Loucy (cell line): ENCODE measurements around the gene KCNJ5.

Experiments
- H2AFZ ChIP-seq: fragments of 200-600 bp; sonication (generic); 2 replicates; pipeline ENCODE4 v1.6.0; 2016; ENCODE audit warnings: antibody characterized with exemption, mild to moderate bottlenecking, low read length, moderate library complexity
- H3F3A ChIP-seq: fragments of 200-600 bp; 2 replicates; pipeline ENCODE4 v1.6.0; 2016; ENCODE audit warnings: antibody characterized with exemption, low read depth, mild to moderate bottlenecking
- H3K27me3 ChIP-seq: fragments of 200-600 bp; sonication (generic); 2 replicates; pipeline ENCODE4 v1.6.1; 2014; ENCODE audit warnings: low read length, mild to moderate bottlenecking; ENCODE audit not compliant: insufficient read depth, poor library complexity, severe bottlenecking
- H3K36me3 ChIP-seq: fragments of 200-600 bp; sonication (generic); 2 replicates; pipeline ENCODE4 v1.6.1; 2016; ENCODE audit warnings: low read length; ENCODE audit not compliant: insufficient read depth
- H3K4me1 ChIP-seq: fragments of 200-600 bp; sonication (generic); 2 replicates; pipeline ENCODE4 v1.5.1; 2014; ENCODE audit warnings: low read length, mild to moderate bottlenecking; ENCODE audit not compliant: insufficient read depth, poor library complexity, severe bottlenecking
- H3K4me2 ChIP-seq: fragments of 200-600 bp; sonication (generic); 2 replicates; pipeline ENCODE4 v1.6.0; 2014; ENCODE audit warnings: antibody characterized with exemption, low read length, low read depth, mild to moderate bottlenecking; ENCODE audit not compliant: poor library complexity, severe bottlenecking
- H3K4me3 ChIP-seq: fragments of 200-600 bp; sonication (generic); 2 replicates; pipeline ENCODE4 v1.5.1; 2014; ENCODE audit warnings: low read length, mild to moderate bottlenecking, mixed read lengths; ENCODE audit not compliant: poor library complexity, severe bottlenecking
- H3K79me2 ChIP-seq: fragments of 200-600 bp; sonication (generic); 2 replicates; pipeline ENCODE4 v1.6.1; 2014; ENCODE audit warnings: low read length; ENCODE audit not compliant: insufficient read depth
- H3K9ac ChIP-seq: fragments of 200-600 bp; sonication (generic); 2 replicates; pipeline ENCODE4 v1.6.0; 2014; ENCODE audit warnings: mild to moderate bottlenecking, low read depth, low read length, moderate library complexity; ENCODE audit not compliant: poor library complexity, severe bottlenecking
- H3K9me2 ChIP-seq: fragments of 200-600 bp; sonication (generic); replicated peaks from 2 replicates; pipeline ENCODE4 v1.6.1; 2016; ENCODE audit warnings: low read depth, low read length, mixed read lengths
- H3K9me3 ChIP-seq: fragments of 200-600 bp; sonication (generic); 2 replicates; pipeline ENCODE4 v1.6.1; 2014; ENCODE audit warnings: mild to moderate bottlenecking, antibody characterized with exemption, low read length, low read depth; ENCODE audit not compliant: insufficient read depth
- H4K20me1 ChIP-seq: fragments of 200-600 bp; sonication (generic); 2 replicates; pipeline ENCODE4 v1.6.0; 2014; ENCODE audit warnings: antibody characterized with exemption, low read length, mild to moderate bottlenecking; ENCODE audit not compliant: insufficient read depth, poor library complexity, severe bottlenecking
- EZH2phosphoT487 ChIP-seq: fragments of 200-600 bp; IDR thresholded peaks from 2 replicates; pipeline ENCODE4 v1.6.1; 2018; ENCODE audit warnings: antibody characterized with exemption, mild to moderate bottlenecking, moderate library complexity, borderline replicate concordance
- TF ChIP-seq, protein P1 (sequence below): fragments of 200-600 bp; sonication (generic); conservative IDR thresholded peaks from 2 replicates; pipeline ENCODE4 v1.5.1; 2014; ENCODE audit warnings: mild to moderate bottlenecking, antibody characterized with exemption, low read length

Gene KCNJ5

DNA sequence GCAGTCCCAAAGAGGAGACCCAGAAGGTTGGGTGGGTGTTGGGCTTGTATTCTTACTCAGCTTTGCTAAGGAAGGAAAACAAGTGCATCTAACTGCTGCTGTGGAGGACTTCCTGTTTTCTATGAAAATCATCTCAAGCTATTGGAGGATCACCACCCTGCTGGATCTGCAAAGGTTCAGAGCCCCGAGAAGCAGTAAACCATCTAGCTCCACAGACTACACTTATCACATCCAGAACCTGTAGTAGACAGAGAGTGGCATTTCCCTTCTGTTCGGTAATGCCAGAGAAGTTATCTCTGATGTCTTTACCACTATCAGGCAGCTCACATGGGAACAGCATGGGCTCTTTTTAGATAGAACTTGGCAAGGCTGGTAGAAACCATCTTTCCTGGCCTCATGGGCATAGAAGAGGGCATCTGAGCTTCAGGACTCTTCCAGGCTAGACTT lies 45.8 kb upstream of the KCNJ5 start:
- Histone ChIP-seq H3K79me2 (no peaks in the 10 kb centered on the region), H3K36me3 (no peaks in the 10 kb centered on the region), H3F3A (no peaks in the 10 kb centered on the region), H4K20me1 (no peaks in the 10 kb centered on the region), H3K9me2 (no peaks in the 10 kb centered on the region), H3K27me3 (no peaks in the 10 kb centered on the region), H3K9ac (no peak overlapping the region), H2AFZ (peak overlapping the region; percentile 31; the same call in 1 of the 2 replicates), H3K4me3 (no peak overlapping the region), H3K9me3 (no peaks in the 10 kb centered on the region), H3K4me1 (peaks cover 15% of the 10 kb centered on the region), H3K4me2 (no peak overlapping the region)
- TF ChIP-seq, protein P1, sequence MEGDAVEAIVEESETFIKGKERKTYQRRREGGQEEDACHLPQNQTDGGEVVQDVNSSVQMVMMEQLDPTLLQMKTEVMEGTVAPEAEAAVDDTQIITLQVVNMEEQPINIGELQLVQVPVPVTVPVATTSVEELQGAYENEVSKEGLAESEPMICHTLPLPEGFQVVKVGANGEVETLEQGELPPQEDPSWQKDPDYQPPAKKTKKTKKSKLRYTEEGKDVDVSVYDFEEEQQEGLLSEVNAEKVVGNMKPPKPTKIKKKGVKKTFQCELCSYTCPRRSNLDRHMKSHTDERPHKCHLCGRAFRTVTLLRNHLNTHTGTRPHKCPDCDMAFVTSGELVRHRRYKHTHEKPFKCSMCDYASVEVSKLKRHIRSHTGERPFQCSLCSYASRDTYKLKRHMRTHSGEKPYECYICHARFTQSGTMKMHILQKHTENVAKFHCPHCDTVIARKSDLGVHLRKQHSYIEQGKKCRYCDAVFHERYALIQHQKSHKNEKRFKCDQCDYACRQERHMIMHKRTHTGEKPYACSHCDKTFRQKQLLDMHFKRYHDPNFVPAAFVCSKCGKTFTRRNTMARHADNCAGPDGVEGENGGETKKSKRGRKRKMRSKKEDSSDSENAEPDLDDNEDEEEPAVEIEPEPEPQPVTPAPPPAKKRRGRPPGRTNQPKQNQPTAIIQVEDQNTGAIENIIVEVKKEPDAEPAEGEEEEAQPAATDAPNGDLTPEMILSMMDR, result no peak
- TF ChIP-seq EZH2phosphoT487, result no peak

DNA sequence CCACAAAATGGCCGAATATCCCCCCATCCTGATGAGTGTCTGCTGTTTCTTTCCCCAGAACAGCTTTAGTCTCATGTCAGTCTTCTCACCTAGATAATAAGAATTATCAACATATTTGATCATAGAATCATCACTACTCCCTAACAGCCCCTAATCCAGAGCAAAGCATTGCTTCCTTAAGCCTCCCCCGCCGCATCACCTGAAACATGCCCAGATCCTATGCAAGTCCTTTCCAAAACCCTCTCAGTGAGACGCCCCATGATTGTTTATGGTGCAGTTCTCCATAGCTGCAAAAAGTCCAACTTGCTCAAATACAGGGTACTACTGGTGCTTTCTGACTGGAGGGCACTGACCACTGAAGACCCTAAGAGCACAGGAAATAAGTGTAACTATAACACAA lies 44.2 kb upstream of the KCNJ5 start:
- Histone ChIP-seq H4K20me1 (no peaks in the 10 kb centered on the region), H3K27me3 (no peaks in the 10 kb centered on the region), H3K4me2 (no peak overlapping the region), H3K9ac (no peak overlapping the region), H3K9me2 (no peaks in the 10 kb centered on the region), H3K9me3 (no peaks in the 10 kb centered on the region), H3F3A (no peaks in the 10 kb centered on the region), H3K4me3 (no peak overlapping the region), H2AFZ (no peak overlapping the region), H3K36me3 (no peaks in the 10 kb centered on the region), H3K79me2 (no peaks in the 10 kb centered on the region), H3K4me1 (peaks cover 5% of the 10 kb centered on the region)
- TF ChIP-seq, protein P1, result no peak
- TF ChIP-seq EZH2phosphoT487, result no peak

DNA sequence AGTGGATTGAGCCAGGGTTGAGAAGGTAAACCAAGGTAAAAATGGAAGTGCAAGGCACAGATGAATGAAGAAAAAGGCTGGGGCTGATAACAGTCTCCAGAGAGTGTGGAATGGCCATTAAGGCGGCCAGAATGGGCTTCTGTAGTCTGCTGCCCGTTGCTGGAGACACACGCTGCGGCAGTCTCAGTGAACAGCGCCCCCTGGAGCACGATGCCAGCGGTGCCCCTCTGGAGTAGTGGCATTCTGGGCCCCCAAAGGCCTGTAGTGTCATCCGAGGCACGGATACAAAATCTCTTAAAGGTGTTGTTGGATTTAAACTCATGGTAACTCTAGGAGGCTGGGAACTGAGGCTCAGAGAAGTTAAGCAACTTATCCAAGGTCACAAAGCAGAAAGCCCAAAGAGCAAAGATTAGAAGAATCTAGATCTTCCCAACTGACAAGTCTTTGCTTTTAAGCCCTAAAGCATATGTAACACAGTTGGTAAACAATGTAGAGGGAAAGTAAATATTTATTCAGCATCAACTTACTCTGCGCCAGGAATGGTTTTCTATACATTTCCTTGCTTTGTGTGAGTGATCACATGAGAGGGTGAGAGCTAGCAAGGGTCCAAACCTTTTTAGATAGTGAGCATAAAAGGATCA lies 42.2 kb upstream of the KCNJ5 start:
- Histone ChIP-seq H3K4me2 (no peak overlapping the region), H3K4me1 (peaks cover 5% of the 10 kb centered on the region), H3K9ac (no peak overlapping the region), H3K36me3 (no peaks in the 10 kb centered on the region), H3K27me3 (no peaks in the 10 kb centered on the region), H2AFZ (no peak overlapping the region), H3K79me2 (no peaks in the 10 kb centered on the region), H3K9me3 (no peaks in the 10 kb centered on the region), H4K20me1 (no peaks in the 10 kb centered on the region), H3F3A (no peaks in the 10 kb centered on the region), H3K4me3 (no peak overlapping the region), H3K9me2 (no peaks in the 10 kb centered on the region)
- TF ChIP-seq EZH2phosphoT487, result no peak
- TF ChIP-seq, protein P1, result peak; percentile 97
